GM18861 (cell line): ENCODE results near the gene FAT1.
A peak's percentile ranks its signal among the peaks of the same experiment; 100 is the strongest.

Experiments used
- ATAC-seq: cut with Tn5 transposase; IDR thresholded peaks from one replicate; pipeline ENCODE4 v1.9.1; 2021; ENCODE audit not compliant: unreplicated experiment

The FAT1 gene

GRCh38 chr4:186621959-186622553 lies 101.6 kb downstream of the FAT1 start:
- ATAC-seq, result no peak

GRCh38 chr4:186619088-186619487 lies 104.6 kb downstream of the FAT1 start:
- ATAC-seq, result no peak

- ATAC-seq, result no peak
Observed at GRCh38 chr4:186617921-186618320, 105.7 kb downstream of the FAT1 start.

GRCh38 chr4:186607490-186607889 lies 116.2 kb downstream of the FAT1 start:
- no peak for ATAC-seq

GRCh38 chr4:186606591-186606992 lies 117.1 kb downstream of the FAT1 start:
- no peak for ATAC-seq

GRCh38 chr4:186605261-186605865 lies 118.3 kb downstream of the FAT1 start:
- ATAC-seq, result no peak

- no peak for ATAC-seq
Observed at GRCh38 chr4:186604124-186604807, 119.4 kb downstream of the FAT1 start.

GRCh38 chr4:186602978-186603377 lies 120.7 kb downstream of the FAT1 start:
- ATAC-seq, result no peak

- ATAC-seq, result no peak
Observed at GRCh38 chr4:186599483-186599882, 124.2 kb downstream of the FAT1 start.

GRCh38 chr4:186598686-186599085 lies 125.0 kb downstream of the FAT1 start:
- no peak for ATAC-seq

GRCh38 chr4:186596850-186597390 lies 126.7 kb downstream of the FAT1 start:
- no peak for ATAC-seq

- no peak for ATAC-seq
Observed at GRCh38 chr4:186596346-186596745, 127.3 kb downstream of the FAT1 start.

- no peak for ATAC-seq
Observed at GRCh38 chr4:186593587-186593973, 130.1 kb downstream of the FAT1 start.

- ATAC-seq, result no peak
Observed at GRCh38 chr4:186592966-186593586, 130.6 kb downstream of the FAT1 start.

- ATAC-seq, result no peak
Observed at GRCh38 chr4:186592445-186592844, 131.2 kb downstream of the FAT1 start.

GRCh38 chr4:186591651-186592050 lies 132.0 kb downstream of the FAT1 start:
- ATAC-seq, result no peak

- no peak for ATAC-seq
Observed at GRCh38 chr4:186588503-186588902, 135.2 kb downstream of the FAT1 start.

- ATAC-seq, result peak; percentile 75
Observed at GRCh38 chr4:186587416-186588018, 136.1 kb downstream of the FAT1 start.

GRCh38 chr4:186586205-186586604 lies 137.5 kb downstream of the FAT1 start:
- ATAC-seq, result no peak

- ATAC-seq, result no peak
Observed at GRCh38 chr4:186584912-186585311, 138.7 kb downstream of the FAT1 start.

GRCh38 chr4:186581421-186581820 lies 142.2 kb downstream of the FAT1 start:
- no peak for ATAC-seq
